HepG2 (cell line): ENCODE results near the gene TRMT1. TPM values are rescaled to one million over a fixed set of nuclear protein-coding genes. Genes with fewer than 3 reads are reported as not detected.

ENCODE experiments used
- AGO1 ChIP-seq: fragments of 200-400 bp; formaldehyde crosslinking; IDR thresholded peaks from 2 replicates; pipeline ENCODE4 v1.6.1; 2017; ENCODE audit warnings: mild to moderate bottlenecking, low read depth, low read length, moderate library complexity; ENCODE audit not compliant: poor library complexity, severe bottlenecking
- AHDC1 ChIP-seq: sonication (generic); formaldehyde crosslinking; IDR thresholded peaks from 2 replicates; pipeline ENCODE4 v1.5.1; 2020; ENCODE audit warnings: mild to moderate bottlenecking, missing genetic modification reagents, borderline replicate concordance
- IRX3 ChIP-seq: sonication (generic); formaldehyde crosslinking; IDR thresholded peaks from 2 replicates; pipeline ENCODE4 v1.8.1; 2023; ENCODE audit warnings: mild to moderate bottlenecking, low read depth, missing genetic modification reagents, borderline replicate concordance
- NFE2 ChIP-seq: sonication (generic); formaldehyde crosslinking; IDR thresholded peaks from 2 replicates; pipeline ENCODE4 v1.4.0; 2020; ENCODE audit warnings: missing genetic modification reagents
- NR1H2 ChIP-seq: sonication (generic); formaldehyde crosslinking; IDR thresholded peaks from 2 replicates; pipeline ENCODE4 v1.8.1; 2022; ENCODE audit warnings: low read depth, missing genetic modification reagents, borderline replicate concordance
- PAWR ChIP-seq: sonication (generic); formaldehyde crosslinking; IDR thresholded peaks from 2 replicates; pipeline ENCODE4 v1.4.0; 2020; ENCODE audit warnings: missing genetic modification reagents, mild to moderate bottlenecking, borderline replicate concordance
- SKI ChIP-seq: fragments of 450-650 bp; IDR thresholded peaks from one replicate; pipeline ENCODE4 v1.6.1; 2018; ENCODE audit warnings: mild to moderate bottlenecking; ENCODE audit not compliant: partially characterized antibody
- SMARCC2 ChIP-seq: fragments of 450-650 bp; IDR thresholded peaks from 2 replicates; pipeline ENCODE4 v1.6.1; 2017; ENCODE audit warnings: antibody characterized with exemption, mild to moderate bottlenecking
- TCF12 ChIP-seq, 2 experiments: fragments of 450-650 bp in 1 of 2; sonication (generic) in 1 of 2; formaldehyde crosslinking in 1 of 2; IDR thresholded peaks; 2 replicates each; pipeline versions ENCODE4 v1.6.1 to v1.8.0; 2017 to 2022; ENCODE audit warnings: antibody characterized with exemption in 1 of 2, mild to moderate bottlenecking in 1 of 2, missing genetic modification reagents in 1 of 2, moderate library complexity in 1 of 2
- TOE1 ChIP-seq: sonication (generic); formaldehyde crosslinking; IDR thresholded peaks from 2 replicates; pipeline ENCODE4 v1.4.0; 2020; ENCODE audit warnings: mild to moderate bottlenecking, missing genetic modification reagents
- ZNF263 ChIP-seq: sonication (generic); formaldehyde crosslinking; IDR thresholded peaks from 2 replicates; pipeline ENCODE4 v1.4.0; 2020; ENCODE audit warnings: missing genetic modification reagents
- ZNF580 ChIP-seq: IDR thresholded peaks from 2 replicates; pipeline ENCODE4 v1.6.1; 2016; ENCODE audit warnings: low read depth, borderline replicate concordance
- ZNF672 ChIP-seq: sonication (generic); formaldehyde crosslinking; IDR thresholded peaks from 2 replicates; pipeline ENCODE4 v1.8.1; 2022; ENCODE audit warnings: missing genetic modification reagents
- ZSCAN21 ChIP-seq: sonication (generic); formaldehyde crosslinking; IDR thresholded peaks from 2 replicates; pipeline ENCODE4 v1.8.0; 2022; ENCODE audit warnings: mild to moderate bottlenecking, missing genetic modification reagents, moderate library complexity, borderline replicate concordance
- polyA plus RNA-seq, 8 experiments: library from polyadenylated mRNA; depleted of rRNA in 3 of 8; stranded (reverse) in 7 of 8; unstranded in 1 of 8; fragments of >200 nt; fragmentation: Illumina TruSeq in 4 of 8; extraction: Trizol in 4 of 8; gene quantifications; 2 replicates each; pipeline versions ENCODE4 v1.2.1 to v1.2.3, GENCODE V29; 2011 to 2016; ENCODE audit warnings: low read depth in 4 of 8, missing spikeins in 1 of 8, mixed read lengths in 1 of 8; ENCODE audit not compliant: insufficient read depth in 1 of 8
- total RNA-seq, 5 experiments: library from RNA; depleted of rRNA; stranded (reverse); fragments of >200 nt; fragmentation: Illumina TruSeq; extraction: Trizol; gene quantifications; 2 replicates each; pipeline ENCODE4 v1.2.3, GENCODE V29; 2016; ENCODE audit warnings: low read depth in 1 of 5
- TF ChIP-seq, protein P1 (sequence below): sonication (generic); formaldehyde crosslinking; IDR thresholded peaks from 2 replicates; pipeline ENCODE4 v1.9.0; 2021; ENCODE audit warnings: missing genetic modification reagents, mild to moderate bottlenecking, borderline replicate concordance
- TF ChIP-seq, protein P2 (sequence below): IDR thresholded peaks from 2 replicates; pipeline ENCODE4 v1.6.1; 2016; ENCODE audit warnings: low read depth, missing genetic modification reagents, missing compliant biosample characterization

Gene TRMT1
- total and polyA plus RNA-seq, 2 of the 13 experiments (the other 11 are each of a cell fraction or from before 2014, with no cell fraction given) = 35.5 to 44.1 TPM

DNA sequence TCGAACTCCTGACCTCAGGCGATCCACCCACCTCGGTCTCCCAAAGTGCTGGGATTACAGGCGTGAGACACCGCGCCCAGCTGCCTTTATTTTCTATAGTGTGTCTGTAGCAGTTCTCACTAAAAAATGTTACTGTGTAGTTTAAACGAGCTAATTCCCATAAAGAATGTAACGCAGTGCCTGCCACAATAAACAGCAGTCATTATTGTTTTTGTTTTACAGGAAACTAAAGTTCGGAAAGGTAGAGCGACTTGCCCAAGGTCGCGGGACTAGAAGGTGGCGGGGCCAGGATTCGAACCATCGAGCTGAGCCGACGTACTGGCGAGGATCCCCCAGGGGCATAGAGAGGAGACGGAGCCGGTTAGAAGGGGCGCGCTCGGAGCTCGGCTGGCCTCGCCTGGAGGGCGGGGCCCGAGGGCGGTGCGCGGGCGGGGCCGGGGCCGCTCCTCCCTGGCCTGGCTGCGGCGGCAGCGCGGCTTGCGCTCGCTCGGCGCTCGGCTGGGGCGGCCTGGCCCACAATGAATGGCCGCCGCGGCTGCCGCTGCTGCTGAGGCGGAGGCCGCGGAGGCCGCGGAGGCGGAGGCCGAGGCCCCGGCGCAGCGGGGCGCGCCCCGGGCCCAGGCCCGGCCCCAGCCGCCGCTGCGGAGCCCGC, 1.4 kb upstream of the TRMT1 start, which contains the start of gene NACC1 (continued):
- no peak for TF ChIP-seq AHDC1 (CRISPR knock-in tag)
- no peak for TF ChIP-seq ZNF263 (CRISPR knock-in tag)
- no peak for TF ChIP-seq TCF12 (IDR thresholded peaks at IDR 0.05)
- no peak for TF ChIP-seq TCF12 (CRISPR knock-in tag; IDR thresholded peaks at IDR 0.05)
- 0 out of 2 replicates have a peak, but pooled peaks have one; percentile 60 for TF ChIP-seq ZNF580 (CRISPR knock-in tag)
- no peak for TF ChIP-seq SKI
- no peak for TF ChIP-seq NFE2
- TF ChIP-seq SMARCC2 = no peak
- TF ChIP-seq, protein P1, sequence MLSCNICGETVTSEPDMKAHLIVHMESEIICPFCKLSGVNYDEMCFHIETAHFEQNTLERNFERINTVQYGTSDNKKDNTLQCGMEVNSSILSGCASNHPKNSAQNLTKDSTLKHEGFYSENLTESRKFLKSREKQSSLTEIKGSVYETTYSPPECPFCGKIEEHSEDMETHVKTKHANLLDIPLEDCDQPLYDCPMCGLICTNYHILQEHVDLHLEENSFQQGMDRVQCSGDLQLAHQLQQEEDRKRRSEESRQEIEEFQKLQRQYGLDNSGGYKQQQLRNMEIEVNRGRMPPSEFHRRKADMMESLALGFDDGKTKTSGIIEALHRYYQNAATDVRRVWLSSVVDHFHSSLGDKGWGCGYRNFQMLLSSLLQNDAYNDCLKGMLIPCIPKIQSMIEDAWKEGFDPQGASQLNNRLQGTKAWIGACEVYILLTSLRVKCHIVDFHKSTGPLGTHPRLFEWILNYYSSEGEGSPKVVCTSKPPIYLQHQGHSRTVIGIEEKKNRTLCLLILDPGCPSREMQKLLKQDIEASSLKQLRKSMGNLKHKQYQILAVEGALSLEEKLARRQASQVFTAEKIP (CRISPR knock-in tag) = no peak
- TF ChIP-seq IRX3 (CRISPR knock-in tag) = no peak; the same call in 1 of the 2 replicates
- TF ChIP-seq TOE1 (CRISPR knock-in tag) = no peak
- TF ChIP-seq PAWR (CRISPR knock-in tag) = no peak
- TF ChIP-seq AGO1 = no peak
- TF ChIP-seq NR1H2 = no peak
- TF ChIP-seq ZNF672 (CRISPR knock-in tag) = no peak
- TF ChIP-seq, protein P2, sequence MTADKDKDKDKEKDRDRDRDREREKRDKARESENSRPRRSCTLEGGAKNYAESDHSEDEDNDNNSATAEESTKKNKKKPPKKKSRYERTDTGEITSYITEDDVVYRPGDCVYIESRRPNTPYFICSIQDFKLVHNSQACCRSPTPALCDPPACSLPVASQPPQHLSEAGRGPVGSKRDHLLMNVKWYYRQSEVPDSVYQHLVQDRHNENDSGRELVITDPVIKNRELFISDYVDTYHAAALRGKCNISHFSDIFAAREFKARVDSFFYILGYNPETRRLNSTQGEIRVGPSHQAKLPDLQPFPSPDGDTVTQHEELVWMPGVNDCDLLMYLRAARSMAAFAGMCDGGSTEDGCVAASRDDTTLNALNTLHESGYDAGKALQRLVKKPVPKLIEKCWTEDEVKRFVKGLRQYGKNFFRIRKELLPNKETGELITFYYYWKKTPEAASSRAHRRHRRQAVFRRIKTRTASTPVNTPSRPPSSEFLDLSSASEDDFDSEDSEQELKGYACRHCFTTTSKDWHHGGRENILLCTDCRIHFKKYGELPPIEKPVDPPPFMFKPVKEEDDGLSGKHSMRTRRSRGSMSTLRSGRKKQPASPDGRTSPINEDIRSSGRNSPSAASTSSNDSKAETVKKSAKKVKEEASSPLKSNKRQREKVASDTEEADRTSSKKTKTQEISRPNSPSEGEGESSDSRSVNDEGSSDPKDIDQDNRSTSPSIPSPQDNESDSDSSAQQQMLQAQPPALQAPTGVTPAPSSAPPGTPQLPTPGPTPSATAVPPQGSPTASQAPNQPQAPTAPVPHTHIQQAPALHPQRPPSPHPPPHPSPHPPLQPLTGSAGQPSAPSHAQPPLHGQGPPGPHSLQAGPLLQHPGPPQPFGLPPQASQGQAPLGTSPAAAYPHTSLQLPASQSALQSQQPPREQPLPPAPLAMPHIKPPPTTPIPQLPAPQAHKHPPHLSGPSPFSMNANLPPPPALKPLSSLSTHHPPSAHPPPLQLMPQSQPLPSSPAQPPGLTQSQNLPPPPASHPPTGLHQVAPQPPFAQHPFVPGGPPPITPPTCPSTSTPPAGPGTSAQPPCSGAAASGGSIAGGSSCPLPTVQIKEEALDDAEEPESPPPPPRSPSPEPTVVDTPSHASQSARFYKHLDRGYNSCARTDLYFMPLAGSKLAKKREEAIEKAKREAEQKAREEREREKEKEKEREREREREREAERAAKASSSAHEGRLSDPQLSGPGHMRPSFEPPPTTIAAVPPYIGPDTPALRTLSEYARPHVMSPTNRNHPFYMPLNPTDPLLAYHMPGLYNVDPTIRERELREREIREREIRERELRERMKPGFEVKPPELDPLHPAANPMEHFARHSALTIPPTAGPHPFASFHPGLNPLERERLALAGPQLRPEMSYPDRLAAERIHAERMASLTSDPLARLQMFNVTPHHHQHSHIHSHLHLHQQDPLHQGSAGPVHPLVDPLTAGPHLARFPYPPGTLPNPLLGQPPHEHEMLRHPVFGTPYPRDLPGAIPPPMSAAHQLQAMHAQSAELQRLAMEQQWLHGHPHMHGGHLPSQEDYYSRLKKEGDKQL (CRISPR knock-in tag) = no peak
- no peak for TF ChIP-seq ZSCAN21 (CRISPR knock-in tag)
